KOPT-K1 (cell line): ENCODE data around the gene MTA3.
A peak's percentile ranks its signal among the peaks of the same experiment; 100 is the strongest.
"Not testable (repeated sequence)": the region's sequence is repeated elsewhere in the genome, so short reads cannot be mapped to it uniquely, and the experiment has no call there.

Experiments used
- H3K27ac ChIP-seq: fragments of 200-600 bp; sonication (generic); 2 replicates; pipeline ENCODE4 v1.5.1; 2016; ENCODE audit warnings: antibody characterized with exemption, mild to moderate bottlenecking, low read depth, low read length; ENCODE audit not compliant: poor library complexity, severe bottlenecking
- H3K36me3 ChIP-seq: fragments of 200-600 bp; sonication (generic); 2 replicates; pipeline ENCODE4 v1.5.1; 2017; ENCODE audit warnings: antibody characterized with exemption, mild to moderate bottlenecking, low read length, moderate library complexity; ENCODE audit not compliant: insufficient read depth
- H3K9me3 ChIP-seq: fragments of 200-600 bp; sonication (generic); 2 replicates; pipeline ENCODE4 v1.5.1; 2017; ENCODE audit warnings: antibody characterized with exemption, low read length, mild to moderate bottlenecking; ENCODE audit not compliant: insufficient read depth, poor library complexity, severe bottlenecking

The MTA3 gene

DNA sequence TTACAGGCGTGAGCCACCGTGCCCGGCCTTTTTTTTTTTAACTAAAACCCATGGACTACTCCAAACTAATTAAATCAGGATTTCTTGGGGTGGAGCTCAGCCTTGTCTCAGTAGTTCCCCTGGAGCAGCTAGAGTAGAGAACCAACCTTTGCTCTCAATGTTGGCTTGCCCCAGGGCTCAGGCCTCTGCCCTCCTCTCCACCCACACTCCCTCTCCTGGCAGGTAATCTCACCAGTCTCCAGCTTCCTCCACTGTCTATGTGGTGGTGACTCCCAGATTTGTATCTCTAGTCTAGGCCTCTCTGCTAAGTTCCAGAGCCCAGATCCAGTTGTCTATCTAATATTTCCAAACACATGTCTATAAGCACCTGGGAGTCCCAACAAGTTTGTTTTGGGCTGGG is 9.6 kb upstream of the MTA3 start:
- no peak overlapping the region for H3K27ac ChIP-seq
- no peaks in the 10 kb centered on the region for H3K36me3 ChIP-seq
- no peaks in the 10 kb centered on the region for H3K9me3 ChIP-seq

DNA sequence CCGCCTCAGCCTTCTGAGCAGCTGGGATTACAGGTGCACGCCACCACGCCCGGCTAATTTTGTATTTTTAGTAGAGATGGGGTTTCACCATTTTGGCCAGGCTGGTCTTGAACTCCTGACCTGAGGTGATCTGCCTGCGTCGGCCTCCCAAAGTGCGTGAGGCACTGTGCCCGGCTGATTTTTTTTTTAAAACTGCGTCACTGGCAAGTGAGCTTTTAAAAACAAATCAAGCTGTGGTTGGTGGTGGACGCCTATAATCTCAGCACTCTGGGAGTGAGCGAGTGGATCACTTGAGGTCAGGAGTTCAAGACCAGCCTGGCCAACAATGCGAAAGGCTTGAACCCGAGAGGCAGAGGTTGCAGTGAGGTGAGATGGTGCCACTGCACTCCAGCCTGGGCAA is 8.3 kb upstream of the MTA3 start:
- H3K27ac ChIP-seq, H3K9me3 ChIP-seq: not testable (repeated sequence)

DNA sequence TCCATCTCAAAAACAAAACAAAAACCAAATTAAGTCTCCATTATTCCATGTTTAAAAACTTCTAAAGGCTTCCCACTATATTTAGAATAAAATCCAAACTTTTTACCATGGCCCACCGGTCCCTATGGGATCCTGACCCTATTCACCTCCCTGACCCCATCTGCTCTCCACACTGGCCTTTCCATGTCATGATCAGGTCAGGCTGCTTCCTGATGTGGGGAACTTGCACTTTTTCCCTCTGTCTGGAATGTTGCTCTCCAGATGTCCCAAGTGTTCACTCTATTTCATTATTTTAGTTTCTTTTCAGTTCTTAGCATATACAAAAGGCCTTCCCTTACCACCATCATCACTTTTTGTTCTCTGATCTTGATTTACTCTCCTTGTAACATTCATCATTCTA is 7.5 kb upstream of the MTA3 start:
- Histone ChIP-seq H3K9me3 (no peaks in the 10 kb centered on the region), H3K36me3 (no peaks in the 10 kb centered on the region), H3K27ac (no peak overlapping the region)

More for the DNA sequence above, 8.3 kb upstream of the MTA3 start:
- not testable (repeated sequence) for H3K36me3 ChIP-seq

DNA sequence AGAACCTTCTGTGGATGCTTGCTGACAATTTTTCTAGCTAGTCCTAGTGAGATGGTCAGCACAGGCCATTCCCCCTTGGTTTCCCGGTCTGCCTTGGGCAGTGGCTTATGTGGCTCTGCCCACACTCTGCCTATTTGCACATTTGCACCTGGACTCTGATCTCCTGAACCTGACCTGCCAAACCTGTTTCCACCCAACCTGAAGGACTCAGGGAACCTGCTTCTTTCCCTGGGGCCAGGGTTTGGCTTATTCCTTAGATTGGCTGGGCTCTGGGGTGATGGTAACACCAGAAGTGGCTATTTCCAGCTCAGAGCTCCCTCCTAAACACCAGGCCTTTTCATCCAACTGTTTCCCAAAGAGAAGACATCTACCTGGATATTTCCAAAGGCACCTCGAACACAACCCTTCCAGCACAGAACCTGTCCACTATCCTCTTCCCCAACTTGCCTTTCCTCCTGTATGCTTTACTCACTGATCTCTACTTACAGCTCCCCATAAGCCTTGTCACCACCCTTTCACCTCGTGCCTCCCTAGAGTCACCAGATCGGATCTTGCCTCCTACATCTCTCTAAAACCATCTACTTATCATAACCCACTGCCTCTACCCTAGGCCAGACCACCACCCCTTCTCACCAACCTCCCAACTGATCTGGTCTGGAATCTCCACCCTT is 5.8 kb upstream of the MTA3 start:
- Histone ChIP-seq H3K9me3 (no peaks in the 10 kb centered on the region), H3K36me3 (no peaks in the 10 kb centered on the region), H3K27ac (no peak overlapping the region)

DNA sequence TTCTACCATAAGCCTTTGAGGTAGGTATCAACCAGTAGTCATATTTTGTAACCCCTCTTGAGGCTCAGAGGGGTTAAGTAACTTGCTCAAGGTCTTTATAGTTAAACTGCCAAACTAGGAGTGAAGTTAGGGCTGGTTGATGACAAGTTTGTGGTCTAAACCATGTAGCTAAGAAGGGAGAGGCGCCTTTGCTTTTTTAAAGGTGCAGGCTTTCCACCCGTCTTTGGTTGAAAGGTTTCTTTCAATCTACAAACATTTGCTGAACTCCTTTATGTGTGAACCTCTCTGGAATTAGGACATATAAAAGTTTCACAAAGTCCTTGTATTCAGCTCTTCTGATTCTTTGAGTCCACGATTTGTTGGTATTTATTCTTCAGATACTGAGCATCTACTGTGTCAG is 2.4 kb upstream of the MTA3 start:
- Histone ChIP-seq H3K27ac (peak overlapping the region; percentile 100), H3K9me3 (no peaks in the 10 kb centered on the region), H3K36me3 (peaks cover 4% of the 10 kb centered on the region; the same call in 1 of the 2 replicates)

DNA sequence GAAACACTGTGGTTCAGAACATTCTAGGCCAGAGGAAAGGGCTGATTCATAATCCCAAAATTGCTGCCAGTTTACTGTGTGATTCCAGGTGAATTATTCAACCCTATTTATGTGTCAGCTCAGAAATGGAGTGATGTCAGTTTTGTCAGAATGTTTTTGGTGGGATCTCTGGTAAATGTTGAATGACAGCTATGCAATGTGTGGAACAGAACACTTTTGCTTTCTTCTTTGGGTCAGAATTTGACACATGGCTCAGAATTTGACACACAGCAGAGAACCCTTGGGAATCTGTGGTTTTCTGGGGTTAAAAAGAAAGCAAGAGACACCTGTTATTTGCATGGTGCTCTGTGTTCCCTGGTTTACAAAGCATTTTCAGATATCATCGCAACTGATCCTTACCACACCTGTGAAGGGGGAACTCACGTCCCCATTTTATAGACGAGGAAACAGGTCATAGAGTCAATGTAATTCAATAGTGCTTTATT is 1.6 kb upstream of the MTA3 start:
- H3K9me3 ChIP-seq: no peaks in the 10 kb centered on the region
- peak overlapping the region; percentile 100 for H3K27ac ChIP-seq
- H3K36me3 ChIP-seq: peaks cover 13% of the 10 kb centered on the region

DNA sequence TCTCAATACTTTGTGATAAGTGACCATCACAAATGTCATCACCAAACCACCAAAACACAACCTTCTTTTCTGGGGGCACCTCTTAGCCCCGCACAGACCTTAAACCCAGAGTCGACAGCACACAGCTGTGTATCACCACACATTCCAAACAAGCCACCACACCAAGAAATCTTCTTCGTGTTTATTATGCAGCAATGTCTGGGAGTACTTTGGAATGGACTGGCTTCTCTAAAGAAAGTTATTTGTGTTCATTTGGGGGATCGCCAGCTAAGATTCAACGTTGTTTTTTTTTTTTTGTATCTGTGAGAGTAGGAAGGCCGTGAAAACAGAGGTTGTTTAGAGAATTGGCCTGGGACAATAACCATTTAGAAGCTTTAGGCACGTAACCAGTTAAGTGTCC is 1.1 kb upstream of the MTA3 start:
- Histone ChIP-seq H3K27ac (peak overlapping the region; percentile 100), H3K36me3 (peaks cover 17% of the 10 kb centered on the region), H3K9me3 (no peaks in the 10 kb centered on the region)

DNA sequence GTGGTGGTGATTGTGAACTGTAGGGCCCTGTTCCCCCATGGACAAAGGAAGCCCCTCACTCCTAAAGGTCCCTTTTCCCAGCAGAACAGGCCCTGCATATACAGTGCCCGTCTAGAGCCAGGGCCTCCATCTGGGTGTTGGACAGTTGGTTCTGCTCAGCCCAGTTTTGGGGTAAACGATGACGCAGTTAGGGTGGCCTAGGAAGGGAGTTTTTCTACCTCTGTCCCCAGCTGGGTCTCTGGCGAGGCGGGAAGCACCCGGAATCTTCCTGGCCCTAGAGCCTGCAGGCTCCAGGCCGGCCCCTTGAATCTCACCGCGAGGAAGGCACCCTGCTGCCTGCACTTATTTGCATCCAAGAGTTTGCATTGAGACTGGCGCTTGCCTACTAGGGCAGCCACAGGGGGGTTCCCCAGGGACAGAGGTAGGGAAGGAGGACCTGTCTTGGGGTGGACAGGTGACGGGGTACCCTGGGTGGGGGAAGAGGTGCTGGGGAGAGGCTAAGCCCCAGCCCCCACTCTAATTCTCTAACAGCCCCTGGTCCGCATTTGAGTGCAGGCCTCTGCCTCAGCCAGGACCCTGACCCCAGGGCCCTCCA is 529 bp upstream of the MTA3 start:
- peak overlapping the region; percentile 100 for H3K27ac ChIP-seq
- H3K9me3 ChIP-seq: no peaks in the 10 kb centered on the region
- peaks cover 23% of the 10 kb centered on the region for H3K36me3 ChIP-seq

DNA sequence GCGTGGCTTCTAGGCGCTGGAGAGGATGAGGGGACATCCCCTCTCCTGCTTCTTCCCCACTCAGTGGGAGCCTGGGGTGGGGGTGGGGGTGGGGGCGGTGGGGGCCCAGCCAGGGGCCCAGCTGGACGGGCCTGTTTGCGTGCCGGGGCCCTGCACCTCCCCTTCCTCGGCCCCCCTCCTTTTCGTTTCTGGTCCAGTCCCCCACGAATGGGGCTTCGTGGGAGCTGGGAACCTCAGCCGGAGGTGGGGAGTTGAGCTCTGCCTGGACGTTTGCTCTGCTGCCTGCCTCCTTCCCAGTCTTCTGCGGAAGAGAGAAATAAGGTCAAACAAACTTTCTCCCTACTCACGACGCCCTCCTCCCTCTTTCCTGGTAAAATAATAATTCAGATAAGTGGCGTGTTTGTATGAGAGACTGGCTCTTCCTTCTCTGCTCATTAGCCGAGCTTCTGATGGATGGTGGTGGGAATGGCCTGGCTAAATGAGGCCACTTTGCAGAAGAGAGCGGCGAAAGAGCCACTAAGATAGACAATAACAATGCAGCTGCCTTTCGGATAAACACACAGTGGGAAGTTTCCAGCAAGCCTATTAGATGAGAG is 782 bp downstream of the MTA3 start:
- H3K27ac ChIP-seq: peak overlapping the region; percentile 100

DNA sequence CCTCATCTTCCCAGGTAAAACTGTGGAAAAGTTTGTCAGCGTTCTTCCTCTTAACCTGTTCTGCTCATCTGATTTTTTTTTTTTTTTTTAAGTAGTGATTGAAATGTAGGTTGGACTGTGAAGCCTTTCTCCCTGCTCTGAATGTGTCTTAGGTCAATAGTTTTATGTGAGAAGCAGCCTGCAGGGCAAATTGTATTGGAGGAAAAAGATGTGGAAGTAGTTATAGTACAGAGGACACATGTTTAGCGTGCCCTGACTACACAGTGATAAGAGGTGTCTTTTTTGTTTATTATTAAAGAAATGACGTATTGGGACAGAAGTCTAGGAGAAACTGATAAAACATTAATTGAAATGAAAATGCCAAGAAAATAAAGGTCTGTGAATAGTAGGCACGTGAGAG is 1.5 kb downstream of the MTA3 start:
- peak overlapping the region; percentile 100 for H3K27ac ChIP-seq
- H3K36me3 ChIP-seq: peaks cover 38% of the 10 kb centered on the region
- no peaks in the 10 kb centered on the region for H3K9me3 ChIP-seq

More for the DNA sequence above, 782 bp downstream of the MTA3 start:
- Histone ChIP-seq H3K9me3 (no peaks in the 10 kb centered on the region), H3K36me3 (peaks cover 31% of the 10 kb centered on the region)

DNA sequence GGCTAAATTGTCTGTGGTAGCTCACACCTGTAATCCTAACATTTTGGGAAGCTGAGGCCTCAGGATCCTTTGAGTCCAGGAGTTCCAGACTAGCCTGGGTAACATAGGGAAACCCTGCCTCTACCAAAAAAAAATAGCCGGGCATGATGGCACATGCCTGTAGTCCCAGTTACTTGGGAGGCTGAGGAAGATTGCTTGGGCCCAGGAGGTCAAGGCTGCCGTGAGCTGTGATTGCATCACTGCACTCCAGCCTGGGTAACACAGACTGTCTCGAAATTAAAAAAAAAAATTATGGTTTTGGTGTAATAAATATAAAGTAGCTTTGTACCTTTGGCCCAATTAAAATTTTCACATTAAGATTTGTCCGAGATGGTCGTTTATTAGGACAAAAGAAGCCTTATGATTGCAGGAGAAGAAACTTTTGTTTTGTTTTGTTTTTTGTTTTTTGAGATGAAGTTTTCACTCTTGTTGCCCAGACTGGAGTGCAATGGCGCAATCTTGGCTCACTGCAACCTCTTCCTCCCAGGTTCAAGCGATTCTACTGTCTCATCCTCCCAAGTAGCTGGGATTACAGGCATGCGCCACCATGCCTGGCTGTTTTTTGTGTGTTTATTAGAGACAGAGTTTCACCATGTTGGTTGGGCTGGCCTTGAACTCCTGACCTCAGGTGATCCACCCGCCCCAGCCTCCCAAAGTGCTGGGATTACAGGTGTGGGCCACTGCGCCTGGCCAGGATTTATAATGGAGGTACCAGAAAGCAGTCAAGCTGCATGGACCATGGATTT is 4.1 kb downstream of the MTA3 start:
- H3K9me3 ChIP-seq: no peaks in the 10 kb centered on the region
- H3K27ac ChIP-seq: peak overlapping the region; percentile 5
- H3K36me3 ChIP-seq: peaks cover 62% of the 10 kb centered on the region

DNA sequence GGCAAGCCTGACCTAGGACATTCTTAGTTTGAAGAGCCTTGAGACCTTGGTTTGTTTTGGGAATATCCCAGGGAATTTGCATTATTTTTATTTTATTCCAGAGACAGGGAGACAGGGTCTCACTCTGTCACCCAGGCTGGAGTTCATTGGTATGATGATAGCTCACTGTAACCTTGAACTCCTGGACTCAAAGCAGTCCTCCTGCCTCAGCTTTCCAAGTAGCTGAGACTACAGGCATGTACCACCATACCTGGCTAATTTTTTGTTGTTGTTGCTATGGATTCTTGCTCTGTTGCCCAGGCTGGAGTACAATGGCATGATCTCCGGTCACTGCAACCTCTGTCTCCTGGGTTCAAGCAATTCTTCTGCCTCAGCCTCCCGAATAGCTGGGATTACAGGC is 4.8 kb downstream of the MTA3 start:
- Histone ChIP-seq H3K36me3 (peaks cover 69% of the 10 kb centered on the region), H3K27ac (peak overlapping the region; percentile 5), H3K9me3 (no peaks in the 10 kb centered on the region)

DNA sequence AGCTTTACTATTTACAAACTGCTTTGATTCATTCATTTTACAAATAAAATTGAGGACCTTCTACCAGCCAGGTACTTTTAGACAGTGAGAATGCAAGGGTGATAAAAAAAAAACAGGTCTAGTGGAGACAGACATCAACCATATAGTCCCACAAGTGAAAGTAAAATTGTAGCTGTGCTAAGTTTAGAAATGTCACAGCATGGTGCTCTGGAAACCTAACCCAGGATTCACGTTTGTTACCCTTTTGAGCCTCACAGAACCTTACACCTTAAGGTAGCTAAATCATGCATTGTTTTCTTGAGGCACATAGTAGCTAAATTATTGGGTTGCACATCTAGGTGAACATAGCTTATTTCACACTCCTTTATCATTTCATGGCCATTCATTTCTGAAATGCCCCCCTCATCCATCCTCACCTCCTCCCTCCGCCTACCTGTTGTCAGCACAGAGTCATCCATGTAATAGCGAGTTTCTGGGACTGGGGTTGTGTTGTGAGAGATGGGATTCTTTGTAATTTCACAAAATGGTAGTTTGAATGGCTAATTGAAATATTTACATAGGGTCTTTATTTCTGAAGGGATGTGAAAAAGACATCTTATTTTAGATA is 7.1 kb downstream of the MTA3 start:
- H3K27ac ChIP-seq: peak overlapping the region; percentile 50
- no peaks in the 10 kb centered on the region for H3K9me3 ChIP-seq
- peaks cover 91% of the 10 kb centered on the region for H3K36me3 ChIP-seq

DNA sequence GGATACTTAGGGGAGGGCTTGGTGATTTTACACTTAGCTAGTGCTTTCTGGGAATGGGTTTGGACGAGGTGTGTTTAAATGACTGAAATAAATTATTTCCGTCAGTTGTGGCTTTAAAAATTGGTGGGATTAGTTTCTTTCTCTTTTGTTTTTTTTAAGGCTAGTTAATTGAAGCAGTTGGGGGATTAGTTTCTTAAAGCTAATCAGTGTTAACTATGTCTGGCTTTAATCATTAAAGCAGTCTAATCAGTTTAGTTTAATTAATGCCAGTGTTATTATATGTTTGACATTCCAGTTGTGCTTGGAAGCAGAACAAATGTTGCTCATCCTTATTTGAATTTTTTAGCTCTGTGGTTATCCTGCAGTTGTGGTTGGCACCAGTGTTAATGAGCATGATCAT is 10.2 kb downstream of the MTA3 start:
- no peak overlapping the region for H3K27ac ChIP-seq
- no peaks in the 10 kb centered on the region for H3K9me3 ChIP-seq
- peaks cover 91% of the 10 kb centered on the region for H3K36me3 ChIP-seq

DNA sequence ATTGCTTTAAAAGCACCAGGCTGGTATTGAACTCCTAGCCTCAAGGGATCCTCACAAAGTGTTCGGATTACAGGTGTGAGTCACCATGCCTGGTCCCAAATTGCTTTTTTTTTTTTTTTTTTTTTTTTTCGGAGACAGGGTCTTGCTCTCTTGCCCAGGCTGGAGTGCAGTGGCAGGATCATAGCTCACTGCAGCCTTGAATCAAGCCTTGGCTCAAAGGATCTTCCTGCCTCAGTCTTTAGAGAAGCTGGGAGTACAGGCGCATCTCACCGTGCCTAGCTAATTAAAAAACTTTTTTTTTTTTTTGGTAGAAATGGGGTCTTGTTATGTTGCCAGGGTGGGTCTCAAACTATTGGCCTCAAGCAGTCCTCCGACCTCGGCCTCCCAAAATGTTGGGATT is 12.8 kb downstream of the MTA3 start:
- Histone ChIP-seq H3K27ac (no peak overlapping the region), H3K36me3 (peaks cover 95% of the 10 kb centered on the region), H3K9me3 (no peaks in the 10 kb centered on the region)
